ENCODE data around the gene MED23. TPM values are rescaled to one million over a fixed set of nuclear protein-coding genes. Genes with fewer than 3 reads are reported as not detected.

MED23 gene
- total RNA-seq, 2 donors from 2014 or later = 11.9 to 18.2 TPM

- H3K4me1 ChIP-seq = no peaks in the 10 kb centered on the region
- no peak overlapping the region for H3K27ac ChIP-seq
- H3K9me3 ChIP-seq = no peaks in the 10 kb centered on the region
- no peak for DNase-seq
- no peak for ATAC-seq
- intact Hi-C loops (cut with DNase I) = no loop called here
- no peaks in the 10 kb centered on the region for H3K27me3 ChIP-seq
- 81 to 85% methylated on average over 3 of the region's 3 CpGs for WGBS, 2 donors
- no peak for TF ChIP-seq POLR2A (IDR thresholded peaks at IDR 0.05)
- no peak for TF ChIP-seq CTCF (IDR thresholded peaks at IDR 0.05)
- H3K4me3 ChIP-seq = no peak overlapping the region
- no peaks in the 10 kb centered on the region for H3K36me3 ChIP-seq (replicated peaks in 1 of 2; ENCODE audit: insufficient read depth in 1 of 2, low read depth in 2 of 2)
These were observed 30.2 kb upstream of the MED23 start for GRCh38 chr6:131658287-131658686.

- Histone ChIP-seq H3K4me3 (no peak overlapping the region), H3K9me3 (no peaks in the 10 kb centered on the region), H3K4me1 (peaks cover under 1% of the 10 kb centered on the region), H3K27ac (no peak overlapping the region), H3K27me3 (no peaks in the 10 kb centered on the region), H3K36me3 (replicated peaks in 1 of 2; ENCODE audit: insufficient read depth in 1 of 2, low read depth in 2 of 2) (no peaks in the 10 kb centered on the region)
- WGBS, 2 donors = 70 to 74% methylated on average over 6 of the region's 6 CpGs
- DNase-seq (no peak), ATAC-seq (no peak)
- intact Hi-C loops (cut with DNase I) = no loop called here
- TF ChIP-seq POLR2A (IDR thresholded peaks at IDR 0.05) (no peak), CTCF (IDR thresholded peaks at IDR 0.05) (no peak)
These were observed 29.6 kb upstream of the MED23 start for GRCh38 chr6:131657630-131658111.

- peaks cover 3% of the 10 kb centered on the region for H3K4me1 ChIP-seq
- H3K27ac ChIP-seq = no peak overlapping the region
- TF ChIP-seq POLR2A (IDR thresholded peaks at IDR 0.05) (no peak), CTCF (IDR thresholded peaks at IDR 0.05) (no peak)
- no peak overlapping the region for H3K4me3 ChIP-seq
- no peaks in the 10 kb centered on the region for H3K9me3 ChIP-seq
- ATAC-seq (no peak), DNase-seq (no peak)
- H3K27me3 ChIP-seq = no peaks in the 10 kb centered on the region
- H3K36me3 ChIP-seq (replicated peaks in 1 of 2; ENCODE audit: insufficient read depth in 1 of 2, low read depth in 2 of 2) = no peaks in the 10 kb centered on the region
- WGBS, 2 donors = 71 to 79% methylated on average over 2 of the region's 2 CpGs
- intact Hi-C loops (cut with DNase I) = no loop called here
These were observed 29.2 kb upstream of the MED23 start for GRCh38 chr6:131657222-131657621.

GRCh38 chr6:131656667-131657066 is 28.6 kb upstream of the MED23 start:
- H3K9me3 ChIP-seq = no peaks in the 10 kb centered on the region
- ATAC-seq (no peak), DNase-seq (no peak)
- no peaks in the 10 kb centered on the region for H3K27me3 ChIP-seq
- no peaks in the 10 kb centered on the region for H3K36me3 ChIP-seq (replicated peaks in 1 of 2; ENCODE audit: insufficient read depth in 1 of 2, low read depth in 2 of 2)
- intact Hi-C loops (cut with DNase I) = no loop called here
- no peak overlapping the region for H3K4me3 ChIP-seq
- WGBS, 2 donors = 83 to 85% methylated on average over 3 of the region's 3 CpGs
- H3K27ac ChIP-seq = no peak overlapping the region
- H3K4me1 ChIP-seq = peaks cover 9% of the 10 kb centered on the region
- no peak for TF ChIP-seq CTCF (IDR thresholded peaks at IDR 0.05)
- no peak for TF ChIP-seq POLR2A (IDR thresholded peaks at IDR 0.05)

- intact Hi-C loops (cut with DNase I) = no loop called here
- H3K9me3 ChIP-seq = no peaks in the 10 kb centered on the region
- 91 to 92% methylated on average over 2 of the region's 2 CpGs for WGBS, 2 donors
These were observed 27.9 kb upstream of the MED23 start for GRCh38 chr6:131655951-131656350.

More at GRCh38 chr6:131655951-131656350, 27.9 kb upstream of the MED23 start:
- Histone ChIP-seq H3K27me3 (no peaks in the 10 kb centered on the region), H3K4me1 (peaks cover 16% of the 10 kb centered on the region), H3K4me3 (no peak overlapping the region), H3K36me3 (replicated peaks in 1 of 2; ENCODE audit: insufficient read depth in 1 of 2, low read depth in 2 of 2) (no peaks in the 10 kb centered on the region), H3K27ac (no peak overlapping the region)
- ATAC-seq (no peak), DNase-seq (no peak)
- TF ChIP-seq CTCF (IDR thresholded peaks at IDR 0.05) (no peak), POLR2A (IDR thresholded peaks at IDR 0.05) (no peak)
